ENCODE data around the gene CYB5B. TPM values are rescaled to one million over a fixed set of nuclear protein-coding genes. Genes with fewer than 3 reads are reported as not detected.

CYB5B gene
- total RNA-seq, 2 experiments from 2014 or later: 160 to 172 TPM

GRCh38 chr16:69453936-69454335, 29.5 kb downstream of the CYB5B start:
- intact Hi-C loops (cut with micrococcal nuclease): no loop called here
- Mint-ChIP-seq H3K4me1 (ENCODE audit: low read depth) (peaks cover 4% of the 10 kb centered on the region), H3K27ac (no peak overlapping the region), H3K27me3 (ENCODE audit: low read depth) (no peaks in the 10 kb centered on the region), H3K36me3 (ENCODE audit: low read depth) (peaks cover 24% of the 10 kb centered on the region), H3K9me3 (no peaks in the 10 kb centered on the region), H3K4me3 (no peak overlapping the region)
- no peak for DNase-seq
- CTCF ChIA-PET: interaction anchor here (1.3 kb wide), 1 partner anchor 8 kb away, joined by 4 read pairs; no protein-coding TSS in a partner anchor

DNA sequence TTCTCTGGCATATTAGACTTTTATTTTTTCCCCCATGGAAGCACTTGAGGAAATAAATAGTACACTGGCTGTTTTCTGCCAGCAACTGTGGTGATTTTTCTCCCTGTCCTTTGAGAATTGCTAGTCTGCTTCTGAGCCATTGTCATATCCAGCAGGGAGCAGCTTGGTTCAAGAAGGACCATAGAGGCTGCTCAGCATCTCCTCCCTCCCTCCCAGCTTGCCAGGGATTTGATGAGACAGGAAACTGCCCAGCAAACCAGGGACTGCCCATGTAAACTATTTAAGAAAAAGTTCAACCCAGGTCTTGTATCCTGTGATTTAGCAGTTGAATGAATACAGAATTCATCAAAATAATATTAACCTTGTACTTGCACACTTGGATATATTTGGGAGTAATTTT, 39.5 kb downstream of the CYB5B start:
- intact Hi-C loops (cut with micrococcal nuclease): no loop called here

DNA sequence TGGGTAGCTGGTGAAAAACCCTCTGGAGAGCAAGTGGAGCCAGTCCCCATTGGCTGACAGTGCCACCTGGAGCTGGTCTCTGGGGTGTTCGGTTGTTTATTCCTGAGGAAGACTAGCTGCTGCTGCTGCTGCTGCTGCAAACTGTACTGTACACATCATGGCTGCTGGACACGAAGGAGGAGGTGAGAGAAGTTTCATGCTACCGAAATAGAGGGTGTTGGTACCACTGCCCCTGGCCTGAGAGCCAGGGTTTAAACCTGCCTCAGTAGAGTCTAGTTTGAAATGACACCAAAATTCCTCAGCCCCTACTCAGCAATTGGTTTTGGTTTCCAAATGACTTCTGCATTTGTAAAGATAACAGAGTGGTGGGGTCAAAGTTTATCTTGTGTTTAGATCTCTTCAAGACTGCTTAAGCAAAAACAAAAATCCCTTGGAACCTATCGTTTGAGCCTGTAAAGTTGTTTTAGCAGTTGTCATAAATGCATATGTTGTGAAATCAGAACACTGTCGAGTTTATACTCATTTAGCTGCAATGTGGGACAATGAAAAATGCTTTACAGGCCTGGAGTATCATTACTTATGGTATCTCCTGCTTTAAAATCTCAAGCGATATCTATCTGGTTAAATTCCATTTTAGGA, 40.8 kb downstream of the CYB5B start:
- H3K9me3 Mint-ChIP-seq: no peaks in the 10 kb centered on the region
- H3K36me3 Mint-ChIP-seq (ENCODE audit: low read depth): peaks cover 8% of the 10 kb centered on the region
- peak; percentile 28 for DNase-seq
- CTCF ChIA-PET: interaction anchor here (0.7 to 1.4 kb wide), 2 partner anchors 9 to 110 kb away, joined by 3 to 4 read pairs; no protein-coding TSS in a partner anchor
- no peaks in the 10 kb centered on the region for H3K27me3 Mint-ChIP-seq (ENCODE audit: low read depth)
- no peak overlapping the region for H3K4me3 Mint-ChIP-seq
- no peak overlapping the region for H3K27ac Mint-ChIP-seq
- H3K4me1 Mint-ChIP-seq (ENCODE audit: low read depth): peaks cover 43% of the 10 kb centered on the region
- intact Hi-C loops (cut with micrococcal nuclease): loop anchor here (5.0 kb wide), 1 partner anchor 68 kb away; no protein-coding TSS in a partner anchor

More for the DNA sequence above, 39.5 kb downstream of the CYB5B start:
- Mint-ChIP-seq H3K9me3 (no peaks in the 10 kb centered on the region), H3K27ac (no peak overlapping the region), H3K4me3 (no peak overlapping the region), H3K36me3 (ENCODE audit: low read depth) (peaks cover 10% of the 10 kb centered on the region), H3K4me1 (ENCODE audit: low read depth) (peaks cover 33% of the 10 kb centered on the region), H3K27me3 (ENCODE audit: low read depth) (no peaks in the 10 kb centered on the region)
- CTCF ChIA-PET: no interaction called here
- DNase-seq: no peak

DNA sequence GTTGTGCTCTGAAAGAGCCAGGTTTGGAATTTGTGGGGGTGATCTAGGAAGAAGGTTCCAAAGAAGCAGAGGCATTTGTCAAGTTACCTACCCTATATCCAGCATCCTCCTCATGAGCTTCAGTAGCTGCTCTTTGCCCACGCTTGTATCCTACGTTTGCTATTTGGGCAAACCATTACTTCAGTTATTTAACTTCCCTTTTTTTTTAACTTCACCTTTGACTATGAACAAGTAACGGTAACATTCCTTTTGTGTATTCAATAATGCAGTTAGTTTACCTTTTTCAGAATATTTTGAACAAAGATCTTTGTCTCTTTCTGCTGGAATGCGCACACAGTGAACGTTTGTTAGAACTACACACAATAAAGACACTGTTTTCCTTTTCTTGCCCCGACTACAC, 41.5 kb downstream of the CYB5B start:
- CTCF ChIA-PET: interaction anchor here (1.4 kb wide), 1 partner anchor 10 kb away, joined by 3 read pairs; no protein-coding TSS in a partner anchor
- Mint-ChIP-seq H3K4me1 (ENCODE audit: low read depth) (peaks cover 50% of the 10 kb centered on the region), H3K36me3 (ENCODE audit: low read depth) (peaks cover 6% of the 10 kb centered on the region), H3K4me3 (no peak overlapping the region), H3K27ac (no peak overlapping the region), H3K9me3 (no peaks in the 10 kb centered on the region), H3K27me3 (ENCODE audit: low read depth) (no peaks in the 10 kb centered on the region)
- intact Hi-C loops (cut with micrococcal nuclease): loop anchor here (5.0 kb wide), 1 partner anchor 69 kb away; no protein-coding TSS in a partner anchor
- no peak for DNase-seq

DNA sequence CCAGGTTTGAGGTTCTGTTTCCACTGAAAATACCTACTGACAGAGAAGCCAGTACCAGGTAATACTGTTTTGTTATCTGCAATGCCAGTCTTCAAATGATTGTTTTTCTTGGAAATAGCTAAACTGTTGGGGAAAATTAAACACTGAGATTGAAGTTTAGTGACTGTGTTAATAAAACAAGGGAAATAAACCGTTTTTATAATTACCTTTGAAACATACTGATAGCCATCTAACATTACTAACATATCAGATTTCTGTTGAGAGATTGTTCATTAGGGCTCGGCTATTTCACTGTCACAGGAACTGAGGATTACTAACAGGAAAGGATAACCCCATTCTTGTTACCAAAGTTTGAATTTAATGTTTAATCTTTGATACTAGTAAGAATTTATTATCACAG, 42.1 kb downstream of the CYB5B start:
- Mint-ChIP-seq H3K9me3 (no peaks in the 10 kb centered on the region), H3K4me3 (no peak overlapping the region), H3K4me1 (ENCODE audit: low read depth) (peaks cover 53% of the 10 kb centered on the region), H3K27ac (no peak overlapping the region), H3K27me3 (ENCODE audit: low read depth) (no peaks in the 10 kb centered on the region), H3K36me3 (ENCODE audit: low read depth) (peaks cover 6% of the 10 kb centered on the region)
- no peak for DNase-seq
- CTCF ChIA-PET: no interaction called here
- intact Hi-C loops (cut with micrococcal nuclease): loop anchor here (5.0 kb wide), 1 partner anchor 69 kb away; no protein-coding TSS in a partner anchor

- CTCF ChIA-PET: no interaction called here
- intact Hi-C loops (cut with micrococcal nuclease): loop anchor here (5.0 kb wide), 1 partner anchor 70 kb away; no protein-coding TSS in a partner anchor
- no peak overlapping the region for H3K27ac Mint-ChIP-seq
These were observed 42.7 kb downstream of the CYB5B start for GRCh38 chr16:69467080-69467479.

GRCh38 chr16:69467531-69468204, 43.2 kb downstream of the CYB5B start:
- CTCF ChIA-PET: interaction anchor here (1.7 kb wide), 2 partner anchors 71 to 97 kb away, joined by 7 read pairs; no protein-coding TSS in a partner anchor
- H3K4me1 Mint-ChIP-seq (ENCODE audit: low read depth): peaks cover 53% of the 10 kb centered on the region
- intact Hi-C loops (cut with micrococcal nuclease): loop anchor here (2.0 to 5.0 kb wide), 3 partner anchors 23 to 70 kb away; no protein-coding TSS in a partner anchor
- no peaks in the 10 kb centered on the region for H3K27me3 Mint-ChIP-seq (ENCODE audit: low read depth)
- no peak for DNase-seq
- H3K4me3 Mint-ChIP-seq: no peak overlapping the region
- H3K27ac Mint-ChIP-seq: no peak overlapping the region
- peaks cover under 1% of the 10 kb centered on the region for H3K36me3 Mint-ChIP-seq (ENCODE audit: low read depth)
- no peaks in the 10 kb centered on the region for H3K9me3 Mint-ChIP-seq

More at GRCh38 chr16:69467080-69467479, 42.7 kb downstream of the CYB5B start:
- Mint-ChIP-seq H3K4me3 (no peak overlapping the region), H3K4me1 (ENCODE audit: low read depth) (peaks cover 53% of the 10 kb centered on the region), H3K36me3 (ENCODE audit: low read depth) (peaks cover 6% of the 10 kb centered on the region), H3K9me3 (no peaks in the 10 kb centered on the region), H3K27me3 (ENCODE audit: low read depth) (no peaks in the 10 kb centered on the region)
- no peak for DNase-seq

GRCh38 chr16:69469807-69470561, 45.6 kb downstream of the CYB5B start:
- Mint-ChIP-seq H3K9me3 (no peaks in the 10 kb centered on the region), H3K27me3 (ENCODE audit: low read depth) (no peaks in the 10 kb centered on the region), H3K27ac (peak overlapping the region; percentile 75), H3K4me1 (ENCODE audit: low read depth) (peaks cover 37% of the 10 kb centered on the region), H3K36me3 (ENCODE audit: low read depth) (no peaks in the 10 kb centered on the region), H3K4me3 (no peak overlapping the region)
- intact Hi-C loops (cut with micrococcal nuclease): loop anchor here (1.0 to 5.0 kb wide), 4 partner anchors 25 to 94 kb away; no protein-coding TSS in a partner anchor
- CTCF ChIA-PET: interaction anchor here (0.6 kb wide), 1 partner anchor 61 kb away, joined by 3 read pairs; no protein-coding TSS in a partner anchor
- DNase-seq: peak; percentile 55

- intact Hi-C loops (cut with micrococcal nuclease): no loop called here
- Mint-ChIP-seq H3K4me1 (ENCODE audit: low read depth) (peaks cover 26% of the 10 kb centered on the region), H3K4me3 (no peak overlapping the region), H3K36me3 (ENCODE audit: low read depth) (no peaks in the 10 kb centered on the region), H3K27me3 (ENCODE audit: low read depth) (no peaks in the 10 kb centered on the region), H3K9me3 (no peaks in the 10 kb centered on the region), H3K27ac (no peak overlapping the region)
- DNase-seq: no peak
- CTCF ChIA-PET: interaction anchor here (0.6 kb wide), 2 partner anchors 159 to 1333 kb away, joined by 3 to 5 read pairs; no protein-coding TSS in a partner anchor
These were observed 46.7 kb downstream of the CYB5B start for GRCh38 chr16:69471121-69471520.

- Mint-ChIP-seq H3K4me1 (ENCODE audit: low read depth) (peaks cover 25% of the 10 kb centered on the region), H3K27me3 (ENCODE audit: low read depth) (no peaks in the 10 kb centered on the region), H3K9me3 (no peaks in the 10 kb centered on the region), H3K4me3 (no peak overlapping the region), H3K36me3 (ENCODE audit: low read depth) (no peaks in the 10 kb centered on the region), H3K27ac (no peak overlapping the region)
- no peak for DNase-seq
- CTCF ChIA-PET: interaction anchor here (1.0 kb wide), 1 partner anchor 78 kb away, joined by 3 read pairs; no protein-coding TSS in a partner anchor
- intact Hi-C loops (cut with micrococcal nuclease): no loop called here
These were observed 50.0 kb downstream of the CYB5B start for GRCh38 chr16:69474408-69474807.

DNA sequence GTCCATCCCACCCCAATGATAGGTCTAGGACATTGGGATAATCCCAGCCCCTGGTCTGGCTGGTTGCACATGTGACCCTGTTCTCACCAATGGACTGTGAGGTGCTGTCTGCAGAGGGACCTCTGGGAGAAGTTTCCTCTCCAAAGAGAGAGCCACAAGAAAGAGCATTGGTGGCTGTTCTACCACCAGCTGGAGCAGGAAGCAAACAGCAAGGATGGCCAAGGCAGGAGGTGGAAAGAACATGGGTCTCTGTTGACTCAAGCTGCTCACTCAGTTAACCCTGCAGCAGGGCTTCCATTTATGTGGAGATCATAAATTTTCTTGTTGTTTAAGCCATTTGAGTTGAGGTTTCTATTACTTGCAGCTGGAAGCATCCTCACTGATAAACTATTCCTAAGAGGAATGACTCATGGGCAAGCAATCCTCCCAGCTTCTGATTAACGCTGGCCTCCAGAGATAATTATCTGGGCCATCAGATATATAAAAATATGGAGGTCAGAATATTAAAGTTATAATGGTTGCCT, 52.6 kb downstream of the CYB5B start:
- Mint-ChIP-seq H3K4me3 (no peak overlapping the region), H3K36me3 (ENCODE audit: low read depth) (no peaks in the 10 kb centered on the region), H3K9me3 (no peaks in the 10 kb centered on the region), H3K4me1 (ENCODE audit: low read depth) (peaks cover 6% of the 10 kb centered on the region), H3K27me3 (ENCODE audit: low read depth) (no peaks in the 10 kb centered on the region), H3K27ac (no peak overlapping the region)
- no peak for DNase-seq
- intact Hi-C loops (cut with micrococcal nuclease): no loop called here
- CTCF ChIA-PET: interaction anchor here (1.6 kb wide), 1 partner anchor 29 kb away, joined by 4 read pairs; no protein-coding TSS in a partner anchor

All from activated naive CD4-positive, alpha-beta T cell treated with anti-CD3 and anti-CD28 coated beads for 36 hours (primary cell).